HG02870 (cell line): ENCODE data around the gene RRAGC.

Experiments
- ATAC-seq: cut with Tn5 transposase; IDR thresholded peaks from one replicate; pipeline ENCODE4 v1.9.1; 2021; ENCODE audit warnings: mild to moderate bottlenecking, moderate library complexity; ENCODE audit not compliant: unreplicated experiment

The RRAGC gene

GRCh38 chr1:38788341-38789336, 70.9 kb downstream of the RRAGC start:
- ATAC-seq: no peak
